Ovary (tissue), 3 donors: Measurements from ENCODE around the gene TNRC6C.

Experiments
- EP300 ChIP-seq: sonication (generic); formaldehyde crosslinking; IDR thresholded peaks from one replicate; pipeline ENCODE4 v1.6.1; 2017; ENCODE audit warnings: antibody characterized with exemption
- POLR2A ChIP-seq: fragments of 450-650 bp; IDR thresholded peaks from one replicate; pipeline ENCODE4 v1.6.1; 2017; ENCODE audit warnings: antibody characterized with exemption, mild to moderate bottlenecking, moderate library complexity
- TF ChIP-seq, protein P1 (sequence below), 3 donors: fragments of 450-650 bp in 2 of 3; fragments of 200-600 bp in 1 of 3; IDR thresholded peaks; one replicate each; pipeline versions ENCODE4 v1.5.1 to v1.8.0; 2016 to 2022; ENCODE audit warnings: antibody characterized with exemption in 3 of 3, mild to moderate bottlenecking in 1 of 3
- donor health status: DM: no; HTN: no; CAD: no.

- TF ChIP-seq, protein P1, sequence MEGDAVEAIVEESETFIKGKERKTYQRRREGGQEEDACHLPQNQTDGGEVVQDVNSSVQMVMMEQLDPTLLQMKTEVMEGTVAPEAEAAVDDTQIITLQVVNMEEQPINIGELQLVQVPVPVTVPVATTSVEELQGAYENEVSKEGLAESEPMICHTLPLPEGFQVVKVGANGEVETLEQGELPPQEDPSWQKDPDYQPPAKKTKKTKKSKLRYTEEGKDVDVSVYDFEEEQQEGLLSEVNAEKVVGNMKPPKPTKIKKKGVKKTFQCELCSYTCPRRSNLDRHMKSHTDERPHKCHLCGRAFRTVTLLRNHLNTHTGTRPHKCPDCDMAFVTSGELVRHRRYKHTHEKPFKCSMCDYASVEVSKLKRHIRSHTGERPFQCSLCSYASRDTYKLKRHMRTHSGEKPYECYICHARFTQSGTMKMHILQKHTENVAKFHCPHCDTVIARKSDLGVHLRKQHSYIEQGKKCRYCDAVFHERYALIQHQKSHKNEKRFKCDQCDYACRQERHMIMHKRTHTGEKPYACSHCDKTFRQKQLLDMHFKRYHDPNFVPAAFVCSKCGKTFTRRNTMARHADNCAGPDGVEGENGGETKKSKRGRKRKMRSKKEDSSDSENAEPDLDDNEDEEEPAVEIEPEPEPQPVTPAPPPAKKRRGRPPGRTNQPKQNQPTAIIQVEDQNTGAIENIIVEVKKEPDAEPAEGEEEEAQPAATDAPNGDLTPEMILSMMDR (IDR thresholded peaks at IDR 0.05), result no peak
- TF ChIP-seq EP300 (no peak), POLR2A (no peak)
Observed at GRCh38 chr17:78072961-78073360, 114.5 kb downstream of the TNRC6C start.
